Stimulated activated CD4-positive, alpha-beta T cell treated with anti-CD3 and anti-CD28 coated beads, Interleukin-1b, Interleukin-23, amount 100 ng/mL, for 48 hours (primary cell): ENCODE data around the gene YIPF1.
"Not testable (repeated sequence)": the region's sequence is repeated elsewhere in the genome, so short reads cannot be mapped to it uniquely, and the experiment has no call there.

Source experiments
- DNase-seq: peaks from one replicate; pipeline ENCODE4 v3.0.0-alpha.2; 2020

The YIPF1 gene

DNA sequence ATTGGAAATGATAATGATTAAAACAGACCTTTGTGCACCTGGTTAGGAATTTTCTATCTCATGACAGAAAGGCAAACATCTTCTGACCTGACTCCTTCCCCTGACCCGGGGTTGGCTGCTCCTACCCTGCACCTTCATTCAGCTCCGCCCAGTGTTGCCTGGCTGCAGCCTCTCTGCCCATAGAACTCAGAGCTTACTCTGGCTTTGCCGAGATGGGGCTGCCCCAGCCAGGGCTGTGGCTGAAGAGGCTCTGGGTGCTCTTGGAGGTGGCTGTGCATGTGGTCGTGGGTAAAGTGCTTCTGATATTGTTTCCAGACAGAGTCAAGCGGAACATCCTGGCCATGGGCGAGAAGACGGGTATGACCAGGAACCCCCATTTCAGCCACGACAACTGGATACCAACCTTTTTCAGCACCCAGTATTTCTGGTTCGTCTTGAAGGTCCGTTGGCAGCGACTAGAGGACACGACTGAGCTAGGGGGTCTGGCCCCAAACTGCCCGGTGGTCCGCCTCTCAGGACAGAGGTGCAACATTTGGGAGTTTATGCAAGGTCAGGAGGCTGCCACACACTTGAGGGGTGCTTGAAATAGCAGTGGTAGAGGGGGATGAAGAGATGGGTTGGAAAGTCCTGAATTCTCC lies 4.5 kb upstream of the YIPF1 start, which contains the start of gene DIO1:
TSS of gene DIO1 (plus strand) at position 189 of the 638 bp plus-strand sequence. CDS start at position 213, 24 bp downstream.
- DNase-seq = peak; percentile 6

DNA sequence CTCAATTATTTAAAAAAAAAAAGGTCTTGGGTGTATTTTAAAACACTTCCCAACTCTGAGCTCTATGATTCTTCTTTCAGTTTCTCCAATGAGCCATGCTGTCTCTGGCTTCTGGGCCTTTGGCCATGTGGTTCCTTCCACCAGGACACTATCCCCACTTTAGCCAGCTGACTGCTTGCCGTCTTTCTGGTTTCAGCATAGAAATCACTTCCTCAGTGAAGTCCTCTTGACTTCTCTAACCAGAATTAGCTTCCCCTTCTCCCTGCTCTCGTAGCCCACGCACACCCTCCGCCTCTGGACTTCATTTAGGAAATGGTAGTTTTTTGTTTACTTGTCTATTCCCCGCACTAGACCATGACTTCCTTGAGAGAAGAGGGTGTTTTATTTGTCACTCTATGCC lies 3.3 kb upstream of the YIPF1 start:
- no peak for DNase-seq

DNA sequence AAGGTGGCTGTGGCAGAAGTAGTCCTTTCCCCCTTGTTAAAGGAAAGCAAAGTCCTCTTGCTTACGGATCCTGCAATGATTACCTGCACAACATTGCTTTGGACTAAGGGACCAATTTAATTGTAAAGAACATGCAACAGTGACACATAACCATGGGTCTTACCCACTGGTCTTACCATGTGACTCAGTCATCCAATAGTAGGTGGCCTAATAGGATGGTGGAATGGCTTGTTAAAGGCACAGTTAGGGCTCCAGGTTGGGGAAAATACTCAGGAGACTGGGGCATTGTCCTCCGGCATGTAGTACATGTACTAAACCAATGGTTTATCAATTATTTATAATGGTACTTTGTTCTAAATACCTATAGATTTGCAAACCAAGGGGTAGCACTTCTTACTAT lies 2.1 kb upstream of the YIPF1 start:
- no peak for DNase-seq

DNA sequence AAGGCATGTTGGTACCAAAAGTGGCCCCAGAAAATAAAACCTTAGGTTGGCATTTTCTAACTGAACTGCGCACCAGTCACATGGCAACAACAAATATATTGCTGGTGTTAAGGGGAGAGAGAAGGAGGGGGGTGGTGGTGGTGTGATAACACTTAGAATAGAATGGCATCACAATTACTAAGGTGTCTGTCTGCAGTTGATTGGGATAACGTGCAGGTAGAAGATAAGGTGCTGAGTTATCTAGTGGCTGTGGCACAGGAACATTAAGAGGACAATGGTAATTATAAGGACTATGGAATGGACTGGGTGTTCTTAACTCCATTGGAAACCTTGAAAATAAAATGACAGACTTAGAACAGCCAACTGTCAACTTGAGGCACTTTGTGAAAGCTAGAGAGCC lies 1.4 kb upstream of the YIPF1 start:
- DNase-seq = no peak

DNA sequence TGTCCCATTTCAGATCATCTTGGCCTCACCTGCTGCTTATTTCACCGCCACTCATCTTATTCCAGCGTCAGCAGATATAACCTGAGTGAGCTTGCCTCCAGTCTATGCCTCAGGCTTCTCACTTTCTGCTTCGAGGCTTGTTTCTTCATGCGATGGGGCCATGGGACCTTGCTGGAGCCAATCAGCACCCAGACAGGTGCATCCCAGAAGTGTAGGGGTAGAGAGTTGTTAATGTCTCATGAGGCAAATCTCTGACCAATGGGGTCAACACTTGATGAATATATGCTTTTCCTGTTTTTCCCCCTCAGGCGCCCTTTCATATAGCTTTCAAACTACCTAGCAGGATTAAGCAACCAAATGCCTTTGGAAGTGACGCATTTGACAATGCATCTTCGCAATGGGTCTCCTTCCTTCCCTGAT lies 935 bp upstream of the YIPF1 start:
- DNase-seq = peak; percentile 37

DNA sequence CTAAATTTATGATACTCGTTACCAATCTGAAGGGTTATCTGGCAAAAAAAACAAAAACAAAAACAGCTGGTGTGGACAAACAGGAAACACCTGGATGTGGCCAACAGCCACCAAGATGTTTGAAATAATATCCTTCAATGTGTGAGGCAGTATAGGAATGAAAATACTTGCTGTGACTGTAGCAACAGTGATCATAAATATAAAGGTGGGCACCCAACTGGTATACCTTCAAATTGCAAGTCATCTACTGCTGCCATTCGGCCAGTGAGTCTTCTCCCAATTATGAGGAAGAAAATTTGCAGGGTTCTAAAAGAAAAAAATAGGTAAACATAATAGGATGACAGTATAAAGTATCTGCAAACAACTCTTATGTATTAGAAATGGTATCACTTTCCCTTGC lies 916 bp downstream of the YIPF1 start:
- DNase-seq = no peak

DNA sequence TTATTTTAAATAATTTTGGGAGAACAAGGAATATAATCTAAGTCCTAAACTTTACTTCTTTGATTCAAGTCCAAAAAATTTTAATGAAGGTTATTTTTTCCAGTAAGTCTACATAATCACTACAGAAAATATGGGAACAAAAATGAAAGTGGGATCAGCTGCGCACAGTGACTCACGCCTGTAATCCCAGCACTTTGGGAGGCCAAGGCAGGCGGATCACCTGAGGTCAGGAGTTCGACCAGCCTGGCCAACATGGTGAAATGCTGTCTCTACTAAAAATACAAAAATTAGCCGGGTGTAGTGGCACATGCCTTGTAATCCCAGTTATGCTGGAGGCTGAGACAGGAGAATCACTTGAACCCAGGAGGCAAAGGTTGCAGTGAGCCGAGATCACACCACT lies 6.0 kb downstream of the YIPF1 start:
- DNase-seq = not testable (repeated sequence)

DNA sequence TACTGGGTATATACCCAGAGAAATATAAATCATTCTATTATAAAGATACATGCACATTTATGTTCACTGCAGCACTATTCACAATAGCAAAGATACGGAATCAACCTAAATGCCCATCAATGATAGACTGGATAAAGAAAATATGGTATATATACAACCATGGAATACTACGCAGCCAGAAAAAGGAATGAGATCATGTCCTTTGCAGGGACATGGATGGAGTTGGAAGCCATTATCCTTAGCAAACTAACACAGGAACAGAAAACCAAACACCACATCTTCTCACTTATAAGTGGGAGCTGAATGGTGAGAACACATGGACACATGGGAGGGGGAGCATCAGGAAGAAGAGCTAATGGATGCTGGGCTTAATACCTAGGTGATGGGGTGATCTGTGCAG lies 7.7 kb downstream of the YIPF1 start:
- DNase-seq = not testable (repeated sequence)

DNA sequence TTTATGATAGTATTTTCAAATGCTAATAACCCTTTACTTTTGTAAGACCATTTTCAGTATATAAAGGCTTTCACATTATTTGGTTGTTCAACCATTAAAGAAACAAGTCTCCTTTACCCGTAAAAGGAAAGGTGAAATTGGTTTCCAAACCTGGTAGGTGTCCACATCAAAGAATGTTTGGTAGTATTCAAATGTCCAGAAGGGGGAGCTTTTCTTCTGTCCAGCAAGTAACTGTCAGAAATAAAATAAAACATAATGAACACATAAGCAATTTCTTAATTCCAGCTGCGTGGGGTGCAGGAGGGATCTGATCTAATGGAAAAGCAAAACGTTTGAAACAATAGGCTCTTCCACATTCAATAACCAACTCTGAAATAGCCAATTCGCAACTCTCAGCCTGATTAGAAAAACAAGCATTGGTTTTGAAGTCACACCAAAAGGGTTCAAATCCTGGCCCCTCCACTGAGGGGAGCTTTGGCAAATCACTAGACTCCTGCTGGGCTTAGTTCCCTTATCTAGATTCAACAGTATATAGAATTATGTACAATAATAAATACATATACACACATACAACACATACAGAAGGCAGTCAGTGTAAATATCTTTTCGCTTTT lies 11.0 kb downstream of the YIPF1 start:
- no peak for DNase-seq

DNA sequence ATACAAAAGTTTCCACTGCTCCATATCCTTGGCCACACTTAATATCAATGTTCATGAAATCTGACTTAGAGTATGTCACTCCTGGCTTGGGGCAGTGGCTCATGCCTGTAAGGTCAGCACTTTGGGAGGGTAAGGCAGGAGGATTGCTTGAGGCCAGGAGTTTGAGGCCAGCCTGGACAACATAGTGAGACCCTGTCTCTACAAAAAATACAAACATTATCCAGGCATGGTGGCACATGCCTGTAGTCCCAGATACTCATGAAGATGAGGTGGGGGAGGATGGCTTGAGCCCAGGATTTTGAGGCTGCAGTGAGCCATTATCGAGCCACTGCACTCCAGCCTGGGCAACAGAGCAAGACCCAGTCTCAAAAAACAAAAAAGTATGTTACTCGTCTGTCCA lies 14.4 kb downstream of the YIPF1 start:
- DNase-seq = not testable (repeated sequence)

DNA sequence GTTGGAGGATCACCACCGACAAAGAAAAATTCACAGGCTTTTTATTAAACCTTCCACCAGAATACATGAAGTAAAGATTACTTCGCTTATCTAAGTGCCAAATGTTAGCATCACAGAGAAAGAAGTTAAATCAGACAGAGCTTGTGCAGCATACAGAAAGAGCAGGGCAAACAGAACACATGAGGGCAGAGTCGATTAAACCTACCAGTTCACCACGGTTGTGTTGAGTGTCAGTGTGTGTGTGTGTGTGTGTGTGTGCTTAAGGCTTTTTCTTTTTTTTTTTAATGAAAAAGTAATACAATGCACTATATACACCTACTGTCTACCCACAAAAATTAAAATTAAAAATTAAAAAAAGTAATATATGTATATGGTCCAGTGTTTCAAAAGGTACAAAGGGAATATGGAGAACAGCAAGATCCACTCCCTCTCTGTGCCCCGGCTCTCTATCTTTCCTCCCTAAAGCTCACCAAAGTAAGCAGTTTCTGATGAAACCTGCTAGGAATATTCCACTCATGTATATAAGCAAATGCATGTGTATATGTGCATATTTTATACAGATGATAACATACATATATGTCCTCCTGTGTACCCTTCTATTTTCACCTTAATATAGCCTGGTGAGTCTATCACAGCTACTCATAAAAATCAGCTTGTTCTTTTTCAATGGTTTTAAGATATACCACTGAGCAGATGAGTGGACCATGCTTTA lies 17.7 kb downstream of the YIPF1 start:
- DNase-seq = no peak

DNA sequence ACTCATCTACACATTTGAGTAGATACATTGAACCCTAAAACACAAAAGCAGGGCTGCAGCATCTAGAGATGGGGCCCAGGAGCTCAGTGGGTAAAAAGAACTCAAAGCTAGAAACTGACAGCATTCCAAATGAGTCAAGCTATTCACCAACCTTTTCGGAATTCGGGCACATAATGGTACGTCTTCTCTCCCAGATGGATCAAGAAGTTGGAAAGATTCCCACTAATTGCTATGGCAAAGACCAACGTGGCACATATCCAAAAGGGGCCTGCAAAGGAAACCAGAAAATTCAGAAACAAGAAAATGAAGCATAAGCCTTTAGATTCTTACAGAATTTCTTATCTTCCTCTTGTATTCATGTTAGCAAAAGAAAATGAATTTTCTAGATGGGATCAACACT lies 18.4 kb downstream of the YIPF1 start:
- no peak for DNase-seq

DNA sequence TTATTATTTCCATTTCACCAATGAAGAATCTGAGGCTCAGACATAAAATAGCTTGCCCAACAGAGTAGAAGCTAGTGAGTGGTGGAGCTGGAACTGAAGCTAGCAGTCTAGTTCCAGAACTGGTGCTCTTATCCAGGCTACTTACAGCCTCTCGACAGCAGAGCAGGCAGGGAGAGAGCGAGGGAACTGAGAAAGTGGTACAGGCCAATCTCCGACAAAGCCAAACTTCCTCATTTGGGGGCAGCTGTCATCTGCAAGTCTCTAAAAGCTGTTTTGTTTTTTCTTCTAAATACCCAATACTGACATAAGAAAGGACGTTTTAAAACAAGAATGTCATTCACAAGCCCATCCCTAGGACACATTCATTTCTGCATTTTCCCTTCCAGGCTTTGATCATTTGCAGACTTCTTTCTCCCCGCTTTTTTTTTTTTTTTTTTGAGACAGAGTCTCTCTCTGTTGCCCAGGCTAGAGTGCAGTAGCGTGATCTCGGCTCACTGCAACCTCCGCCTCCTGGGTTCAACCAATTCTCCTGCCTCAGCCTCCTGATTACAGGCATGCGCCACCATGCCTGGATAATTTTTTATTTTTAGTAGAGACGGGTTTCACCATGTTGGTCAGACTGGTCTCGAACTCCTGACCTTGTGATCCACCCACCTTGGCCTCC lies 20.0 kb downstream of the YIPF1 start:
- no peak for DNase-seq

DNA sequence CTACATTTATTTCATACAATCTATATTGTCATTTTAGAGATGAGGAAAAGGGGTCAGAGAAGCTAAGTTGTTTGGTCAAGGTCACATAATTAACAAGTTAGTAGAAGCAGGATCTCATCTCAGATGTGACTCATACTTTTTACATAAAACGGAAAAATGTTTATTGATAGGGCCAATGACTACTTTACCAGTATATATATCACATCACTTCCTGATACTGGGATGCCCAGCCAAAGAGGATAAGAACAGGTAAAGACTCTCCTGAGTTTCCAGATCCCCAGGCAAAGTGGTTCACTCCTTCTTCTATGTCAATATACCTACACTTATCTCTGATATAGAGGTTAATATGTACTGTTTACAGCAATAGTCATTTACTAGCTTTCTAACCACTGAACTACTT lies 21.0 kb downstream of the YIPF1 start:
- no peak for DNase-seq

DNA sequence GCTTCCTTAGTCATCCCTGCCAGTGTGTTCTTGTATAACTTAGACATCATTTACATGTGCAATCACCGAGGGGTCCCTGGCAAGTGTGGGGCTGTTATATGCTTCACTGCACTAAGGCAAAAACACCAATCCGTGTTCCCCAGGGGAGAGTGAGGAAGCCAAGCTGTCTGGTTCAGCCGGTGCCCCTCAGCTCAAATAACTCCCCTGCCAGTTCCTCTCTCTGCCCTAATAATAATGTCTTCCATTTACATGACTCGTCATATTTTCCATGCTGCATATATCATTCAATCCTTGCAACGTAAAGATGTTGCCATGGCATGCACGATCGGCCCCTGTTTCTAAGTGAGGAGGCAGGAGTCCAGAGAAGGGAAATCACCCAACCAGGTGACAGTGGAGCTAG lies 27.1 kb downstream of the YIPF1 start:
- no peak for DNase-seq

DNA sequence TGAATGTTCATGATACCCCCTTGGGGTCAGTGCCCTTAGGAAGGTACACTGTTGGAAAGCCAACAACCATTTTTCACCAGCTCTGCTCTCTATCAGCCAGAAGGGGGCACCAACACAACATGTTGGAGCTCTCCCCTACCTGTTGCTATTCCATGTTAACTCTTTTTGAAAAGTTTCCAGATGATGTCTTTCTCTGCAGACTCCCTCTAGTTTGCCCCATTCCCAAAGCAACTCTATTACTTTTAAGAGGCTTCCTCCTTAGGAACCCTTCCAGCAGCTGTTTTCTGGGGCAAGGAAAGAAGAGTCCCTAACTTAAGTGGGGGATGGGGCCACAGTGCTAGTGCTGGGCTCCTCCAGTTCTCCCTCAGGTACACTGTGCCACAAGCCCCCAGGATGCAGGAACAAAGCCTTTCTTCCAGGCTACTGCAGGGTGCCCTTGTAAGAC lies 28.6 kb downstream of the YIPF1 start:
- DNase-seq = peak; percentile 36

DNA sequence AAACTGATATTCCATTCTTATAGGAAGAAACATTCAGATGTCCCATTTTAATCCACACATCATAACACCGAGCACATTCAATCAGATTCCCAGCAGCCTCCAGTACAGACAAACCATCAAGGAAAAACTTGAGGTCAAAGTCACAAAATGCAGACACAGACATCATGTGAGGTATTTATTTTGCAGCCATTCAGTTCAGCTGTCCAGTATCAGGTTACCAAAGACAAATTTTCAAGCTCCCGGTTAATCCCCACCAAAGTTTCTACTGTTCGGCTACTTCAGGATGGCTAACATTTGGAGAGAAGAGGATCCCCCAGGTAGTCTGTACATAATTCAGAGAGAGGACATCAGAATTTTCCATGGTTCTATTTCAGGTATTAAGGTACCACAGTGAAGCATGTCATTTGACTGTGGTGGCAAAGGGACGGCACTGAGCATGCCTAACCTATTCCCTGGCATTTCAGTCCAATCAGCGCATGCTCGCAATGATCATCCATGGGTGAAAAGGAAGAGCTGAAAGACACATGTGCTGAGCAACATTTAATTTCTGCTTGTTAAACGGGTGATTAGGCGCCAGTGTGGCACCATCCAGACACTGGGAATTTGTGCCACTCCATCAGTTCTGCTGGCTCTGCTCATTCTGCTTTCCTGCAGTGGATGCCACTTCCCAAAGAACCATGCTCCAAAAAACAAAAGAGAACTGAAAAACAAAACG lies 37.9 kb downstream of the YIPF1 start:
- DNase-seq = no peak

DNA sequence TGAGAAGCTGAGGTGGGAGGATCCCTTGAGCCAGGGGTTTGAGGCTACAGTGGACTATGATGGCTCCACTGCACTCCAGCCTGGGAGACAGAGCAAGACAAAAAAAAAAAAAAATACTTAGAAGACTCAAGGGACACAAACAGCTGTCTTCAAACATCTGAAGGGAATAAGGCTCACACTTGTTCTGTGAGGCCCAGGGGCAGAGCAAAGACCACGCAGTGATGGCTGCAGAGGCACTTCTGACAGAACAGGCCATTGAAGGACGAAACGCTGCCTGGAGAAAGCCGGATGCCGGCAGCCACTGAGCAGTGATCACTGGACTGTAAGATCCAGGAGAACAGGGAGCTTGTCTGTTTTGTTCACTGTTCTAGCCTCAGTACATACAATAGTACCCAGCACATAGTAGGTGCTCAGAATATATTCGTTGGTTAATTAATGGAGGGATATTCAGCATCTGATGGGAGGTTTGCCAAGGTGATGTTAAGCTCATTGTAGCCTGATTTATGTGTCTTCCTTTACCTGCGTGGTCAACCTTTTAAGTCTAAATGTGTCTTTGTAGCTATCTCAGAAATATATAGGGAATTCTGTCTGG lies 39.4 kb downstream of the YIPF1 start:
- DNase-seq = no peak

DNA sequence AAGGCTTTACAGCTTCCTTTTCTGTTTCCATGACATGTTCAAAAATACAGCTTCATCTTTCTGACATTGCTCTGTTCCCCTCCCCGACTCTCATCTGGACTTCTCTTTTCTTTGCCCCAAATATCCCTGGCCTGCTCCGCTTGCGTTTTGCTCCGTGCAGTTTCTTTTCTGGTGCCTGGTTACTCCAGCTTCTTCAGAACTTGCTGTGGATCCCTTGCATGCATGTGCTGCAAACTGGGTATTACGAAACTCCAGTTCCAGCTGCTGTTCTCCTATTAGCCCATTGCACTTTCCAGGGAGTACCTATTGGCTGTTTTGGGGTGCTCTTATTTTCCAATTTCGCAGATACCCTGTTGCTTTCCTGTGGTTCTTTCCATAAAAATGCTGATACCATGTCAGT lies 41.6 kb downstream of the YIPF1 start:
- DNase-seq = no peak

DNA sequence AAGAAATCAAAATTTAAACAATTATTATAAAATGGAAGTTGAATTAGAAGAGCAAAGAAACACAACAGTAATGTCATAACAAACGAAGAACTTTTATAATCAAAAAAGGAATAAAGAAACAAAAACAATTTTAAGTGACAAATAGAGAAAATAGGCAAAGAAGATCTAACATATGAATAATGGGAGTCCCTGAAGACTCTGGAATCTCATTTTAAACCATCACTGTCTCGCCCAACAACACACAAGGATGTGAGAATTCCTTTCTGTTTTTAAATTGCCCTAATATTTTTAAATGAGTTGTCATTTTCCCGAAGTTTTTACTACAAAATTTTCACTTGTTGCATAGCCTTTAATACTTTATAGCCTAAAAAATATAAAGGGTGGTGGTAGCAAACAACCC lies 47.2 kb downstream of the YIPF1 start:
- DNase-seq = no peak

DNA sequence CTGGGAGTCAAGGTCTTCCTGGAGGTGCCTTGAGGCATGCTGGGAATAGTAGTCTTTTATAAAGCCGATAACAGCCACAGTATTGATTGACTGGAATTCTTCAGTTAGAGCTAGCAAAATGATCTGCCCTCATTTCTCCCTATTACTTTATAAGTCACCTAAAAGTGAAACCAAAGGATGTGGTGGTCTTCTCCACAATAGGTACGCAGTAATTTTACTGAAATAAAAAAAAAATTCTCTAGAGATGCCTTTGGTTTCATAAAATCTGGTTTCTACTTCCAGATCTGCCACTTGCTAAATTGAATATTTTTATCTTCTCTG lies 51.0 kb downstream of the YIPF1 start:
- DNase-seq = no peak

DNA sequence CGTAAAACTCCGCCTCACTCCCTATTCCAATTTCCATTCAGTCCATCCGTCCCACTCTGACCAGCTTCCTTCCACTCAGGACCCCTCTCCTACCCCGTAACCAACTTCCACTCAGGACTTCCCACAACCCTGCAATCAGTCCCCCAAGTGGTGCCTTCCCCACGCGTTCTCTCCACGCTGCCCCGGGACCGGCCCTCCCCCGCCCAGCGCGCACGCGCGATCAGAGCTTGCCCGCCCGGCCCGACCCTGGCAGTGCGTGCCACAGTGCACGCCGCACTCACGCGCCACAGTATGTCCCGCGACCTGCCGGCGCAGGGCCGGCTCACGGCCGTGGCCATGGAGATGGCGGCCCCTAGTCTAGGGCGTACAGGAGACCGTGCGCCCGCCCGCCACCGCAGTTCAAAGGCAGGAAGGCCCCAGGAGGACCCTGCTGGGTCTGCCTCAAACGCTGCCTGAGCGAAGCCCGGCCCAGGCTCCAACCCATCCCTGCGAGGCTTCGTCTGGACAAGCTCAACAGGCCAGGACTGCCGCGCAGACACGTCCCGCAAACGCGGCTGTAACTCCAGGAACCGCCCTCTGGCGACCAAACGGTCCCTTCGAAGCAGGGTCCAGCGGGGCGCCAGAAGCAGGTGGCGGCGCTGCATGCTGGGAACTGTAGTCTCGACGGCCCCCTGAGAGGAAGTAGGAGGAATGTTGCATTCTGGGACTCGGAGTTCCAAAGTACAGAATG lies 51.5 kb downstream of the YIPF1 start, which contains the start of gene NDC1:
TSS of gene NDC1 (minus strand) at position 373 of the 730 bp plus-strand sequence. CDS start at position 338, 35 bp downstream.
- peak; percentile 89 for DNase-seq
